KMS-11 (cell line): Measurements from ENCODE around the gene CRNN.

Source experiments
- H2AFZ ChIP-seq: fragments of 200-600 bp; sonication (generic); 2 replicates; pipeline ENCODE4 v1.6.1; 2016; ENCODE audit warnings: antibody characterized with exemption, mixed run types, low read depth
- H3K27ac ChIP-seq: fragments of 200-600 bp; sonication (generic); 2 replicates; pipeline ENCODE4 v1.6.1; 2016; ENCODE audit warnings: mild to moderate bottlenecking, mixed run types
- H3K27me3 ChIP-seq: fragments of 200-600 bp; sonication (generic); 2 replicates; pipeline ENCODE4 v1.6.1; 2017; ENCODE audit warnings: mild to moderate bottlenecking, low read depth, mixed run types, moderate library complexity; ENCODE audit not compliant: insufficient read depth
- H3K36me3 ChIP-seq: fragments of 200-600 bp; sonication (generic); 2 replicates; pipeline ENCODE4 v1.6.1; 2017; ENCODE audit warnings: mild to moderate bottlenecking, mixed run types; ENCODE audit not compliant: insufficient read depth
- H3K4me1 ChIP-seq: fragments of 200-600 bp; sonication (generic); 2 replicates; pipeline ENCODE4 v1.6.1; 2016; ENCODE audit warnings: mild to moderate bottlenecking, low read depth, mixed run types; ENCODE audit not compliant: poor library complexity, severe bottlenecking
- H3K4me2 ChIP-seq: fragments of 200-600 bp; sonication (generic); 2 replicates; pipeline ENCODE4 v1.7.0; 2016; ENCODE audit warnings: mild to moderate bottlenecking, mixed run types
- H3K4me3 ChIP-seq: fragments of 200-600 bp; sonication (generic); IDR thresholded peaks from 2 replicates; pipeline ENCODE4 v1.6.1; 2017; ENCODE audit warnings: low read depth, low read length, mixed read lengths; ENCODE audit not compliant: insufficient read depth
- H3K79me2 ChIP-seq: fragments of 200-600 bp; sonication (generic); 2 replicates; pipeline ENCODE4 v1.6.1; 2016; ENCODE audit warnings: low read depth, mixed run types; ENCODE audit not compliant: insufficient read depth
- H3K9ac ChIP-seq: fragments of 200-600 bp; sonication (generic); 2 replicates; pipeline ENCODE4 v1.6.1; 2016; ENCODE audit warnings: mild to moderate bottlenecking, mixed run types
- H4K20me1 ChIP-seq: fragments of 200-600 bp; sonication (generic); 2 replicates; pipeline ENCODE4 v1.6.1; 2016; ENCODE audit warnings: mild to moderate bottlenecking, mixed run types; ENCODE audit not compliant: insufficient read depth
- TF ChIP-seq, protein P1 (sequence below): fragments of 200-600 bp; sonication (generic); conservative IDR thresholded peaks from 2 replicates; pipeline ENCODE4 v1.6.1; 2017; ENCODE audit warnings: low read depth, mild to moderate bottlenecking, antibody characterized with exemption, low read length, moderate library complexity, mixed read lengths

Gene CRNN

DNA sequence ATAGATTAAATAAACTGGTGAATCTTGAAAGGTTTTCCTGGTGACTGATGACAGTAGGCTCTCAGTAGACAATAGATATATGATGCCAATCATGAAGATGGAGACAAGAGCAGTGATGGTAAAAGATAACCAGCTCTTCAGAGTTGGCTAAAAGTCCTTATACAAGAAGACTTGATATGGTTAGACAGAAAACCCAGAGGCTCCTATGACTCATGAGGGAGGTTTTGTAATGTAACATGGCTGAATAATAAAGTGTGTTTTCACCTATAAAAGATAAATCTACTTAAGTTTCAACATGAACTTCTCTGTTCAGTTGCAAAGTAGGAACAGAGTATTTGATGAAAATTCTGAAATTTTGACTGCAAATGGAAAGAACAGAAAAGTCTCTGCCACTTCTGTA is 12.7 kb upstream of the CRNN start:
- H3K79me2 ChIP-seq, result no peaks in the 10 kb centered on the region
- H3K27me3 ChIP-seq, result no peaks in the 10 kb centered on the region
- H2AFZ ChIP-seq, result no peak overlapping the region

DNA sequence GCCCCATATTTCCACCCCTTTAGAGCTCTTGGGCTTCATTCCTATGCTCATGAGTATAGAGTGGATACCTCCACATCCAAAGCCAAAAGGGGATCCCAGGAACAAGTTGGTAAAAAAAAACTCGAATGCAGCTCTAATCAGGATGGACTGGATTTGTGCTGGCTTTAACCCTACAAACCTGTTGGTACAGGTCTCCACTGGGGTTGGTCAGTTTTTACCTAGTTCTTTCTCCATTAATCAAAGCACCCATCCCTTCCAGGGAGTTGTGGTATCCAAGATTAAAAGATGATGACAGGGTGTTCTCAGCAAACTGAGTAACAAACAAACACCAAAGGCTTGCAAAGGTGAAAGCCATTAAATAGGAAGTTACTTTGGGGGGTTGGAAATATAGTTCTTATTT is 5.9 kb upstream of the CRNN start:
- H3K79me2 ChIP-seq, result no peaks in the 10 kb centered on the region
- H3K4me3 ChIP-seq, result no peak overlapping the region
- H3K9ac ChIP-seq, result no peak overlapping the region
- H3K36me3 ChIP-seq, result no peaks in the 10 kb centered on the region
- H4K20me1 ChIP-seq, result no peaks in the 10 kb centered on the region
- no peak overlapping the region for H2AFZ ChIP-seq
- TF ChIP-seq, protein P1, sequence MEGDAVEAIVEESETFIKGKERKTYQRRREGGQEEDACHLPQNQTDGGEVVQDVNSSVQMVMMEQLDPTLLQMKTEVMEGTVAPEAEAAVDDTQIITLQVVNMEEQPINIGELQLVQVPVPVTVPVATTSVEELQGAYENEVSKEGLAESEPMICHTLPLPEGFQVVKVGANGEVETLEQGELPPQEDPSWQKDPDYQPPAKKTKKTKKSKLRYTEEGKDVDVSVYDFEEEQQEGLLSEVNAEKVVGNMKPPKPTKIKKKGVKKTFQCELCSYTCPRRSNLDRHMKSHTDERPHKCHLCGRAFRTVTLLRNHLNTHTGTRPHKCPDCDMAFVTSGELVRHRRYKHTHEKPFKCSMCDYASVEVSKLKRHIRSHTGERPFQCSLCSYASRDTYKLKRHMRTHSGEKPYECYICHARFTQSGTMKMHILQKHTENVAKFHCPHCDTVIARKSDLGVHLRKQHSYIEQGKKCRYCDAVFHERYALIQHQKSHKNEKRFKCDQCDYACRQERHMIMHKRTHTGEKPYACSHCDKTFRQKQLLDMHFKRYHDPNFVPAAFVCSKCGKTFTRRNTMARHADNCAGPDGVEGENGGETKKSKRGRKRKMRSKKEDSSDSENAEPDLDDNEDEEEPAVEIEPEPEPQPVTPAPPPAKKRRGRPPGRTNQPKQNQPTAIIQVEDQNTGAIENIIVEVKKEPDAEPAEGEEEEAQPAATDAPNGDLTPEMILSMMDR, result no peak
- no peaks in the 10 kb centered on the region for H3K27me3 ChIP-seq
- H3K4me2 ChIP-seq, result no peak overlapping the region
- H3K4me1 ChIP-seq, result no peaks in the 10 kb centered on the region
- H3K27ac ChIP-seq, result no peak overlapping the region

More for the DNA sequence above, 12.7 kb upstream of the CRNN start:
- Histone ChIP-seq H3K4me2 (no peak overlapping the region), H4K20me1 (no peaks in the 10 kb centered on the region), H3K4me3 (no peak overlapping the region), H3K36me3 (no peaks in the 10 kb centered on the region), H3K9ac (no peak overlapping the region), H3K4me1 (no peaks in the 10 kb centered on the region), H3K27ac (no peak overlapping the region)
- TF ChIP-seq, protein P1, result no peak

DNA sequence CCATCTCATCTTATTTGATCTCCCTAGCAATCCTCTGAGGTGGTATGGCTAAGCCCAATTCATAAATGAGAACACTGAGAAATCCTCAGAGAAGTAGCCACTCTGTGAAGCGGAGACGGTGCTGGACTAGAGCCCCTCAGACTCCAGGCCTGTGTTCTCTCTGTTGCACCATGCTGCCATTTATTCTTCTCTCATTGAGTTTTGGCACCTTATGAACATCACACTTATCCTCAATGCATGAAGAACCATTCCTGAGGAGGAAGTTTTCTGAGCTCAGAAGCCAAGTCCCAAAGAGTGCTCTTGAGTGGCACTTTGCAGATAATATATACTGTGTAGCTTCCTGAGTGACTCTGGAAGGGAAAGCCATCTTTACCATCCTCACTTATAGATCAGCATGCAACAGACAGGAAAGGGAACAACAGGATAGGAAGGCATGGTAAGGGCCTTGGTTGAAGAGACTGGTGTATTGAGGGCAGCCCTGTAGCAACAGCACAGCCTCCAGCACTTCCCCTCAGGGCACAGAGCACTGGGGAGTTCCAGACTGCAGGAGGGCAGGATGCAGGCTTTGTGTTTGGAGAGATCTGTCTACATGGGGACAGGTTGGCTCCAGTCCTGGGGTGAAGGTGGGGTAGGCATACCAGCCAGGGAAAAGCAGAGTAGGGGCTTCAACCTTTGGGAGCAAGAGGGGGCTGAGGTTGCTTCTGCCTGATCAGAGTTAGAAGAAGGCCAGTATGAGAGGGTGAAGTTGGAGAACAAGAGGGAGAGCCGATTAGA is 1.6 kb upstream of the CRNN start:
- H3K4me3 ChIP-seq, result no peak overlapping the region
- H3K27me3 ChIP-seq, result no peaks in the 10 kb centered on the region
- H4K20me1 ChIP-seq, result no peaks in the 10 kb centered on the region
- no peak overlapping the region for H3K4me2 ChIP-seq
- no peaks in the 10 kb centered on the region for H3K4me1 ChIP-seq
- no peaks in the 10 kb centered on the region for H3K79me2 ChIP-seq
- no peak overlapping the region for H3K9ac ChIP-seq
- H3K27ac ChIP-seq, result no peak overlapping the region
- TF ChIP-seq, protein P1, result no peak
- H2AFZ ChIP-seq, result no peak overlapping the region
- H3K36me3 ChIP-seq, result no peaks in the 10 kb centered on the region

DNA sequence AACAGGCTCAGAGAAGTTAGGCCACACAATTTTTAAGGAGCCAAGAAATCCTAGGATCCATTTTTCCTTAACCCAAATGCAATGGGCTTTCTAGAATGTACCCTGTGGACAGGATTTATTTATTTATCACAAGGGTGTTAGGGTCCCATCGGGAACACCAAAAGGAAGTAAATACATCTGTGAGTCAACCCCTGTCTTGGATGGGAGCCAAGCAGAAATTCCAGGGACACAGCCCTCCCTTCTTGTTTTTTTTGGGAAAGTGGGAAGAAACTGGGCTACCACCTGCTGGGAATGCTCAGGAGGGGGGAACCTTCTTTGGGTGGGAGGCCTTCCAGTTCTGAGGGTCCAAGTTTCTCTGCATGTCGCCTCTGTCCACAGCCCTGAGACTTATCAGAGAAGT is 1.3 kb downstream of the CRNN start:
- no peak overlapping the region for H3K27ac ChIP-seq
- no peak overlapping the region for H3K9ac ChIP-seq
- no peak overlapping the region for H3K4me2 ChIP-seq
- no peaks in the 10 kb centered on the region for H3K36me3 ChIP-seq
- H3K79me2 ChIP-seq, result no peaks in the 10 kb centered on the region
- H3K27me3 ChIP-seq, result no peaks in the 10 kb centered on the region
- no peak overlapping the region for H3K4me3 ChIP-seq
- no peaks in the 10 kb centered on the region for H4K20me1 ChIP-seq
- no peaks in the 10 kb centered on the region for H3K4me1 ChIP-seq
- TF ChIP-seq, protein P1, result no peak
- no peak overlapping the region for H2AFZ ChIP-seq
